Measurements from ENCODE around the gene TMEM178B. TPM values are rescaled to one million over a fixed set of nuclear protein-coding genes. Genes with fewer than 3 reads are reported as not detected.

TMEM178B gene
- polyA plus RNA-seq, 1 donor (not counting 4 experiments of a cell fraction or from before 2014, with no cell fraction given) = not detected

- no peak for DNase-seq (ENCODE audit: low read depth, low spot score)
- H3K4me1 ChIP-seq (ENCODE audit: control insufficient read depth, extremely low read depth, insufficient read depth, low read length) = no peaks in the 10 kb centered on the region
- dilution Hi-C loops (cut with MboI; ENCODE audit: extremely low pct_ligation_motif_present, low sequenced_read_pairs) = no loop called here
- TF ChIP-seq, protein P1, sequence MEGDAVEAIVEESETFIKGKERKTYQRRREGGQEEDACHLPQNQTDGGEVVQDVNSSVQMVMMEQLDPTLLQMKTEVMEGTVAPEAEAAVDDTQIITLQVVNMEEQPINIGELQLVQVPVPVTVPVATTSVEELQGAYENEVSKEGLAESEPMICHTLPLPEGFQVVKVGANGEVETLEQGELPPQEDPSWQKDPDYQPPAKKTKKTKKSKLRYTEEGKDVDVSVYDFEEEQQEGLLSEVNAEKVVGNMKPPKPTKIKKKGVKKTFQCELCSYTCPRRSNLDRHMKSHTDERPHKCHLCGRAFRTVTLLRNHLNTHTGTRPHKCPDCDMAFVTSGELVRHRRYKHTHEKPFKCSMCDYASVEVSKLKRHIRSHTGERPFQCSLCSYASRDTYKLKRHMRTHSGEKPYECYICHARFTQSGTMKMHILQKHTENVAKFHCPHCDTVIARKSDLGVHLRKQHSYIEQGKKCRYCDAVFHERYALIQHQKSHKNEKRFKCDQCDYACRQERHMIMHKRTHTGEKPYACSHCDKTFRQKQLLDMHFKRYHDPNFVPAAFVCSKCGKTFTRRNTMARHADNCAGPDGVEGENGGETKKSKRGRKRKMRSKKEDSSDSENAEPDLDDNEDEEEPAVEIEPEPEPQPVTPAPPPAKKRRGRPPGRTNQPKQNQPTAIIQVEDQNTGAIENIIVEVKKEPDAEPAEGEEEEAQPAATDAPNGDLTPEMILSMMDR (optimal IDR thresholded peaks at IDR 0.05 in 1 of 3, IDR thresholded peaks at IDR 0.05 in 1 of 3, conservative IDR thresholded peaks at IDR 0.05 in 1 of 3; ENCODE audit: extremely low read depth in 1 of 3, insufficient read depth in 2 of 3, low read length in 3 of 3) = no peak
- TF ChIP-seq EZH2 (IDR thresholded peaks at IDR 0.05; ENCODE audit: low read length) = no peak
- no peak overlapping the region for H3K9ac ChIP-seq (ENCODE audit: control insufficient read depth, extremely low read depth, insufficient read depth, low read length)
- no peak overlapping the region for H3K4me2 ChIP-seq (ENCODE audit: control insufficient read depth, extremely low read depth, insufficient read depth, low read depth, low read length)
- H3K9me1 ChIP-seq (ENCODE audit: control insufficient read depth, extremely low read depth, insufficient read depth, low read length) = no peaks in the 10 kb centered on the region
- no peaks in the 10 kb centered on the region for H3K27me3 ChIP-seq (ENCODE audit: control insufficient read depth, extremely low read depth, insufficient read depth, low read length)
- H3K79me2 ChIP-seq (ENCODE audit: control insufficient read depth, insufficient read depth, low read length) = no peaks in the 10 kb centered on the region
- H3K9me3 ChIP-seq (ENCODE audit: control insufficient read depth, low read depth, low read length) = no peaks in the 10 kb centered on the region
- H3K4me3 ChIP-seq (ENCODE audit: control insufficient read depth in 2 of 3, extremely low read depth in 1 of 3, insufficient read depth in 2 of 3, low read depth in 1 of 3, low read length in 3 of 3) = no peak overlapping the region
- FAIRE-seq = no peak
- H2AFZ ChIP-seq (ENCODE audit: control insufficient read depth, low read length) = no peak overlapping the region
- H3K27ac ChIP-seq (ENCODE audit: control insufficient read depth, insufficient read depth, low read length) = no peak overlapping the region
- no peaks in the 10 kb centered on the region for H4K20me1 ChIP-seq (ENCODE audit: control insufficient read depth, extremely low read depth, insufficient read depth, low read length)
- no peaks in the 10 kb centered on the region for H3K36me3 ChIP-seq (ENCODE audit: control insufficient read depth in 2 of 2, extremely low read depth in 1 of 2, insufficient read depth in 2 of 2, low read length in 2 of 2)
Measured at GRCh38 chr7:141306081-141306480, 232.2 kb downstream of the TMEM178B start.

DNA sequence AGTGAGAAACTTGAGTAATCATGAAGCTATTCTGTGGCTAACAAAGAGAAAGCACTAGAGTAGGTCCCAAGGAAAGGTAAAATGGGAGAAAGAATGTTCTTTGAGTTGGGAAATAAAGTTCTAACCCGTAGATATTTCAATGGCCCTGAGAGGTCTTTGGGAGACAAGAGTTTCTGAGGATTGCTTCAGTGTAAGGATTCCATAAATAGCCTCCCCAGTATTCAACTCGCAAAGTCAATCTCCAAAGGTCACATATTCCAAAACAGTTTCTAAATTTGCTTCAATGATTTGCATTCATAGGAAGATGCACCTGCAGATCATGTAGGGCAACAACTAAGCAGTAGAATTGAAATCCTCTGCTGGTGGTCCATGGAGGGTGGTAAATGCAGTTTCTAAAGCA lies 238.5 kb downstream of the TMEM178B start:
- TF ChIP-seq, protein P1 (optimal IDR thresholded peaks at IDR 0.05 in 1 of 3, IDR thresholded peaks at IDR 0.05 in 1 of 3, conservative IDR thresholded peaks at IDR 0.05 in 1 of 3; ENCODE audit: extremely low read depth in 1 of 3, insufficient read depth in 2 of 3, low read length in 3 of 3) = no peak
- TF ChIP-seq EZH2 (IDR thresholded peaks at IDR 0.05; ENCODE audit: low read length) = no peak
- no peak overlapping the region for H3K4me3 ChIP-seq (ENCODE audit: control insufficient read depth in 2 of 3, extremely low read depth in 1 of 3, insufficient read depth in 2 of 3, low read depth in 1 of 3, low read length in 3 of 3)
- no peak for DNase-seq (ENCODE audit: low read depth, low spot score)
- H3K36me3 ChIP-seq (ENCODE audit: control insufficient read depth in 2 of 2, extremely low read depth in 1 of 2, insufficient read depth in 2 of 2, low read length in 2 of 2) = no peaks in the 10 kb centered on the region
- dilution Hi-C loops (cut with MboI; ENCODE audit: extremely low pct_ligation_motif_present, low sequenced_read_pairs) = no loop called here
- no peaks in the 10 kb centered on the region for H3K9me1 ChIP-seq (ENCODE audit: control insufficient read depth, extremely low read depth, insufficient read depth, low read length)
- no peaks in the 10 kb centered on the region for H3K79me2 ChIP-seq (ENCODE audit: control insufficient read depth, insufficient read depth, low read length)
- H3K9ac ChIP-seq (ENCODE audit: control insufficient read depth, extremely low read depth, insufficient read depth, low read length) = no peak overlapping the region
- no peaks in the 10 kb centered on the region for H3K9me3 ChIP-seq (ENCODE audit: control insufficient read depth, low read depth, low read length)
- no peak for FAIRE-seq
- no peak overlapping the region for H3K4me2 ChIP-seq (ENCODE audit: control insufficient read depth, extremely low read depth, insufficient read depth, low read depth, low read length)
- H3K27ac ChIP-seq (ENCODE audit: control insufficient read depth, insufficient read depth, low read length) = no peak overlapping the region
- no peaks in the 10 kb centered on the region for H3K4me1 ChIP-seq (ENCODE audit: control insufficient read depth, extremely low read depth, insufficient read depth, low read length)
- no peaks in the 10 kb centered on the region for H4K20me1 ChIP-seq (ENCODE audit: control insufficient read depth, extremely low read depth, insufficient read depth, low read length)
- no peaks in the 10 kb centered on the region for H3K27me3 ChIP-seq (ENCODE audit: control insufficient read depth, extremely low read depth, insufficient read depth, low read length)
- no peak overlapping the region for H2AFZ ChIP-seq (ENCODE audit: control insufficient read depth, low read length)
